Measurements from ENCODE around the gene ST3GAL5.

DNA sequence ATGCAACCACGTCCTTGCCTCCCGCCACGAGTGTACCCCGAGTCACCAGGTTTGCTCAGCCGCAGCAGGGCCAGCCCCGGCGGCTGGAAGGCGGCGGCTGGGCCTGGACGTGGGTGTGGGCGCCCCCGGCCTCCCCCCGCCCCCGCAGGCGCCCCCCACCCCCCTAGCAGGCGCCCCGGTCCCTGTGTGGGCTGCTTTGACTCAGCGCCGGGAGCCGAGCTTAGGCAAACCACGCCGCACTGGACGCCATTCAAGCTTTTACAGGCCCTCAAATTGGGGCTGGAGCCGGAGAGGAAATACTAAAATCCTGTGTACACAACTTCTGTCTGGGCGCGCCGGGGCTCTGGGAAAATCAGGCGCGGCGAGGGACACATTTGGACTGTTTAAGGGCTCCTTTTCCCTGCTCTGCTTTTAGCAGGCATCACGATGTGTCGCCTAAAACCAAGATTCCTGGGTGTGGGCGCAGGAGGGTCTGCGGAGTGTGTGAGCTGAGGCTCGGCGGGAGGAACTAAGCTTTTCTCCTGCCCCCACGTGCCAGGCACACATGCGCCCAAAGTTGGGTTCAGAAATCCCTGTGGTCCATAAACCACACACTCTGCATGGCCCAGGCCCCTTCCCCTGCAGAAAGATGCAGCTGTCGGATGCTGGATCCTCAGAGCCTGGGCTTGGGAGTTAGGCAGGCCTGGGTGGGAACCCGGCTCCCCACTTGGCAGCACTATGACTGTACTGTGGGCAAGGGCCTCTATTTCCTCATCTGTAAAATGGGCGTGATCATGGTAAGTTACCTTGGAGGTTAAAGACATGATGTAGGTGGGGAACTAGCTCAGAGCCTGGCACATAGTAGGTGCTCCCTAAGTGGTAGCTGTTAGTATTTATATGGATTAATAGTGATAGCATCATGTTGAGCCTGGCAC, 77.4 kb downstream of the ST3GAL5 start:
- TF ChIP-seq POLR2A (IDR thresholded peaks at IDR 0.05; ENCODE audit: low read length), result no peak
- TF ChIP-seq GATA1 (IDR thresholded peaks at IDR 0.05; ENCODE audit: low read depth, low read length), result no peak

All from erythroblast (primary cell).